H1 (cell line): Measurements from ENCODE around the gene DKKL1. TPM values are rescaled to one million over a fixed set of nuclear protein-coding genes. Genes with fewer than 3 reads are reported as not detected.
A peak's percentile ranks its signal among the peaks of the same experiment; 100 is the strongest.

Experiments
- CTCF ChIA-PET: fragments of 300-600 bp; sonication (Branson Sonifier 250); formaldehyde crosslinking; loops from one replicate; lab custom pipeline; 2021; ENCODE audit not compliant: partially characterized antibody; lab: Charles Lee
- POLR2A ChIA-PET: fragments of 300-600 bp; sonication (Branson Sonifier 250); formaldehyde crosslinking; loops from one replicate; lab custom pipeline; 2021; ENCODE audit warnings: inconsistent platforms; ENCODE audit not compliant: partially characterized antibody; lab: Charles Lee
- DNase-seq, 2 experiments: peaks; one replicate each; pipeline versions ENCODE4 v3.0.0 to v3.0.0-alpha.2; 2010 to 2022; ENCODE audit warnings: low spot score in 2 of 2, low read depth in 1 of 2, mixed read lengths in 1 of 2
- FAIRE-seq: peaks from 2 replicates; lab custom pipeline; 2011; peaks lifted over from hg19 to GRCh38; lab: Jason Lieb, UNC
- H2AFZ ChIP-seq: 2 replicates; pipeline ENCODE4 v1.8.1; 2012; ENCODE audit warnings: low read length, inconsistent platforms
- H2AK5ac ChIP-seq: 2 replicates; pipeline ENCODE4 v1.6.1; 2013; ENCODE audit warnings: low read depth, low read length
- H2BK120ac ChIP-seq: replicated peaks from 2 replicates; pipeline ENCODE3; 2013; ENCODE audit warnings: low read depth, low read length, inconsistent platforms
- H2BK12ac ChIP-seq: 2 replicates; pipeline ENCODE4 v1.6.1; 2013; ENCODE audit warnings: low read depth, low read length
- H2BK15ac ChIP-seq: 2 replicates; pipeline ENCODE4 v1.6.1; 2013; ENCODE audit warnings: low read length
- H2BK20ac ChIP-seq: 2 replicates; pipeline ENCODE4 v1.6.1; 2013; ENCODE audit warnings: low read length
- H2BK5ac ChIP-seq: 2 replicates; pipeline ENCODE4 v1.6.1; 2013; ENCODE audit warnings: low read depth, low read length
- H3K14ac ChIP-seq: 2 replicates; pipeline ENCODE4 v1.6.1; 2013; ENCODE audit warnings: inconsistent platforms; ENCODE audit not compliant: insufficient read length
- H3K18ac ChIP-seq: 2 replicates; pipeline ENCODE4 v1.6.1; 2013; ENCODE audit warnings: low read length; ENCODE audit errors: extremely low read depth
- H3K23ac ChIP-seq: 2 replicates; pipeline ENCODE4 v1.6.1; 2013; ENCODE audit warnings: inconsistent platforms; ENCODE audit not compliant: insufficient read length
- H3K23me2 ChIP-seq: 2 replicates; pipeline ENCODE4 v1.6.1; 2013; ENCODE audit warnings: low read depth, low read length
- H3K27ac ChIP-seq: 2 replicates; pipeline ENCODE4 v1.6.1; 2011; ENCODE audit warnings: low read depth, low read length, inconsistent platforms
- H3K27me3 ChIP-seq, 4 experiments: replicated peaks in 1 of 4; 1 replicate in 1 of 4; 2 replicates in 3 of 4; pipeline versions ENCODE4 v1.6.1 to v1.8.1; 2011 to 2013; ENCODE audit warnings: low read length in 3 of 4, mild to moderate bottlenecking in 3 of 4, inconsistent platforms in 2 of 4, mixed read lengths in 2 of 4, moderate library complexity in 1 of 4; ENCODE audit not compliant: control insufficient read depth in 3 of 4, insufficient read depth in 3 of 4; ENCODE audit errors: extremely low read depth in 1 of 4
- H3K36me3 ChIP-seq, 4 experiments: 2 replicates each; pipeline versions ENCODE4 v1.6.1 to v1.8.1; 2011 to 2013; ENCODE audit warnings: mild to moderate bottlenecking in 4 of 4, low read length in 3 of 4, moderate library complexity in 2 of 4, control low read depth in 1 of 4, inconsistent platforms in 1 of 4; ENCODE audit not compliant: insufficient read depth in 4 of 4, control insufficient read depth in 2 of 4
- H3K4ac ChIP-seq: replicated peaks from 2 replicates; pipeline ENCODE3; 2013; ENCODE audit warnings: low read length, low read depth, mixed read lengths, inconsistent platforms; ENCODE audit not compliant: insufficient read length
- H3K4me1 ChIP-seq, 4 experiments: replicated peaks in 1 of 4; 1 replicate in 1 of 4; 2 replicates in 3 of 4; pipeline versions ENCODE4 v1.6.1 to v1.8.1; 2011 to 2013; ENCODE audit warnings: low read length in 3 of 4, inconsistent platforms in 2 of 4, mixed read lengths in 1 of 4; ENCODE audit not compliant: insufficient read depth in 4 of 4, control insufficient read depth in 3 of 4
- H3K4me2 ChIP-seq, 2 experiments: 2 replicates each; pipeline versions ENCODE4 v1.6.1 to v1.8.1; 2011 to 2013; ENCODE audit warnings: low read depth in 2 of 2, low read length in 2 of 2, control low read depth in 1 of 2, inconsistent platforms in 1 of 2, mild to moderate bottlenecking in 1 of 2; ENCODE audit not compliant: insufficient read depth in 1 of 2
- H3K4me3 ChIP-seq, 4 experiments: fragments of 200-600, 300-600 bp in 1 of 4; sonication (generic), shearing (Covaris generic), sonication (Bioruptor Twin) in 1 of 4; 2 replicates each; pipeline versions ENCODE4 v1.5.1 to v1.8.1; 2011 to 2016; ENCODE audit warnings: low read length in 4 of 4, low read depth in 3 of 4, control low read depth in 2 of 4, inconsistent platforms in 2 of 4, mild to moderate bottlenecking in 2 of 4, mixed read lengths in 1 of 4, moderate library complexity in 1 of 4; ENCODE audit not compliant: insufficient read depth in 2 of 4; ENCODE audit errors: extremely low read depth in 1 of 4
- H3K56ac ChIP-seq: replicated peaks from 2 replicates; pipeline ENCODE3; 2013; ENCODE audit warnings: low read depth, mild to moderate bottlenecking, mixed read lengths, low read length, inconsistent platforms; ENCODE audit not compliant: insufficient read length
- H3K79me1 ChIP-seq: 2 replicates; pipeline ENCODE4 v1.6.1; 2013; ENCODE audit warnings: low read depth, low read length, control low read depth
- H3K79me2 ChIP-seq, 2 experiments: 2 replicates each; pipeline versions ENCODE4 v1.6.1 to v1.8.1; 2012 to 2013; ENCODE audit warnings: low read length in 2 of 2, mild to moderate bottlenecking in 2 of 2, inconsistent platforms in 1 of 2; ENCODE audit not compliant: insufficient read depth in 2 of 2, control insufficient read depth in 1 of 2
- H3K9ac ChIP-seq, 4 experiments: replicated peaks in 1 of 4; 1 replicate in 1 of 4; 2 replicates in 3 of 4; pipeline versions ENCODE4 v1.6.1 to v1.8.1; 2011 to 2013; ENCODE audit warnings: low read depth in 3 of 4, low read length in 3 of 4, control low read depth in 2 of 4, mild to moderate bottlenecking in 2 of 4, moderate library complexity in 2 of 4, inconsistent platforms in 1 of 4; ENCODE audit errors: extremely low read depth in 1 of 4
- H3K9me3 ChIP-seq, 2 experiments: 2 replicates each; pipeline versions ENCODE4 v1.6.1 to v1.8.1; 2012 to 2013; ENCODE audit warnings: mild to moderate bottlenecking in 2 of 2, moderate library complexity in 2 of 2, control low read depth in 1 of 2, inconsistent platforms in 1 of 2, low read depth in 1 of 2, low read length in 1 of 2, mixed read lengths in 1 of 2; ENCODE audit not compliant: insufficient read depth in 2 of 2
- H4K20me1 ChIP-seq, 2 experiments: replicated peaks in 1 of 2; 2 replicates each; pipeline versions ENCODE3 to v1.8.1; 2011 to 2013; ENCODE audit warnings: inconsistent platforms in 2 of 2, low read length in 2 of 2, mild to moderate bottlenecking in 1 of 2; ENCODE audit not compliant: insufficient read depth in 2 of 2, control insufficient read depth in 1 of 2
- H4K5ac ChIP-seq: 2 replicates; pipeline ENCODE4 v1.6.1; 2013; ENCODE audit warnings: low read length, low read depth, mixed read lengths, inconsistent platforms; ENCODE audit not compliant: insufficient read length
- H4K8ac ChIP-seq: 2 replicates; pipeline ENCODE4 v1.8.0; 2013; ENCODE audit warnings: mild to moderate bottlenecking, moderate library complexity, low read length, inconsistent platforms; ENCODE audit not compliant: insufficient read depth; ENCODE audit errors: extremely low read depth
- H4K91ac ChIP-seq: replicated peaks from 2 replicates; pipeline ENCODE3; 2013; ENCODE audit warnings: low read length, mixed read lengths, inconsistent platforms; ENCODE audit not compliant: insufficient read length
- RFX5 ChIP-seq: IDR thresholded peaks from 2 replicates; pipeline ENCODE4 v1.6.1; 2011; ENCODE audit warnings: low read depth, low read length, improper control_type of control experiment, borderline replicate concordance
- SP2 ChIP-seq: IDR thresholded peaks from 2 replicates; pipeline ENCODE4 v1.6.1; 2012; ENCODE audit warnings: mild to moderate bottlenecking, low read length, inconsistent platforms
- WGBS, 2 experiments: shearing (Covaris generic) in 1 of 2; methylation state at CpG; one replicate each; pipeline versions ENCODE4 v1.1.6 to v1.1.7; 2013 to 2015; ENCODE audit warnings: low lambda C conversion rate in 2 of 2, mixed read lengths in 2 of 2, inconsistent platforms in 1 of 2, low coverage in 1 of 2, missing lambda C conversion rate in 1 of 2; ENCODE audit not compliant: insufficient replicate concordance in 2 of 2, insufficient coverage in 1 of 2, insufficient read length in 1 of 2; ENCODE audit errors: extremely low coverage in 1 of 2, missing lambda C conversion rate in 1 of 2; 5-methylcytosine and 5-hydroxymethylcytosine counted together
- polyA plus RNA-seq, 7 experiments: library from polyadenylated mRNA; depleted of rRNA in 3 of 7; stranded (reverse) in 5 of 7; unstranded in 2 of 7; fragments of >200 nt in 5 of 7; fragments of 200-250 nt in 2 of 7; gene quantifications; 1 replicate in 5 of 7; 2 replicates in 1 of 7; 4 replicates in 1 of 7; pipeline versions ENCODE4 v1.2.1 to v1.2.3, GENCODE V29; 2011 to 2013; ENCODE audit warnings: missing spikeins in 2 of 7, mixed read lengths in 2 of 7
- total RNA-seq: library from RNA; stranded (reverse); fragmentation: NEBNext Ultra II Directional; extraction: Animal tissue kit (Norgen Biotek cat#: 25700); gene quantifications from 2 replicates; pipeline ENCODE4 v1.2.1, GENCODE V29; 2021
- TF ChIP-seq, protein P1 (sequence below): IDR thresholded peaks from 2 replicates; pipeline ENCODE4 v1.6.1; 2011; ENCODE audit warnings: low read length, improper control_type of control experiment

Gene DKKL1
- total and polyA plus RNA-seq, 2 of the 8 experiments (the other 6 are each of a cell fraction or from before 2014, with no cell fraction given): 2.6 to 6.8 TPM

- Histone ChIP-seq H3K4me3 (no peak overlapping the region), H4K8ac (no peak overlapping the region), H2BK5ac (no peak overlapping the region), H3K27me3 (peaks cover 19 to 25% (median 23%) of the 10 kb centered on the region in 4 experiments), H3K18ac (no peak overlapping the region), H4K20me1 (no peaks in the 10 kb centered on the region), H2BK15ac (peak overlapping the region; percentile 12; the same call in 1 of the 2 replicates), H3K9ac (no peak overlapping the region), H3K4me1 (peaks cover 4 to 29% (median 20%) of the 10 kb centered on the region in 4 experiments; a peak in 6 of 7 replicates), H3K9me3 (no peaks in the 10 kb centered on the region), H2BK20ac (no peak overlapping the region), H4K91ac (no peak overlapping the region), H4K5ac (no peak overlapping the region), H3K14ac (no peak overlapping the region), H3K4ac (no peak overlapping the region), H3K56ac (no peak overlapping the region), H2BK12ac (no peak overlapping the region), H3K79me1 (no peaks in the 10 kb centered on the region), H3K23ac (no peak overlapping the region), H2AK5ac (no peak overlapping the region; the same call in 1 of the 2 replicates), H2AFZ (no peak overlapping the region), H3K23me2 (peaks cover 3% of the 10 kb centered on the region; the same call in 1 of the 2 replicates), H2BK120ac (no peak overlapping the region), H3K79me2 (no peaks in the 10 kb centered on the region), H3K4me2 (no peak overlapping the region), H3K27ac (no peak overlapping the region), H3K36me3 (no peaks in the 10 kb centered on the region)
- TF ChIP-seq SP2: no peak
- TF ChIP-seq, protein P1, sequence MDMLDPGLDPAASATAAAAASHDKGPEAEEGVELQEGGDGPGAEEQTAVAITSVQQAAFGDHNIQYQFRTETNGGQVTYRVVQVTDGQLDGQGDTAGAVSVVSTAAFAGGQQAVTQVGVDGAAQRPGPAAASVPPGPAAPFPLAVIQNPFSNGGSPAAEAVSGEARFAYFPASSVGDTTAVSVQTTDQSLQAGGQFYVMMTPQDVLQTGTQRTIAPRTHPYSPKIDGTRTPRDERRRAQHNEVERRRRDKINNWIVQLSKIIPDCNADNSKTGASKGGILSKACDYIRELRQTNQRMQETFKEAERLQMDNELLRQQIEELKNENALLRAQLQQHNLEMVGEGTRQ: no peak
- no peak for TF ChIP-seq RFX5
- 78% methylated on average over 5 of the region's 5 CpGs; no CpG with 5 or more reads in 1 of the 2 experiments for WGBS, 2 experiments
- ChIA-PET CTCF (interaction anchor here (0.6 to 14.7 kb wide), 14 partner anchors 9 to 312 kb away, joined by 3 to 291 read pairs (median 5); no protein-coding TSS in a partner anchor), POLR2A (interaction anchor here (0.8 to 5.0 kb wide), 6 partner anchors 9 to 77 kb away, joined by 3 to 38 read pairs (median 3); no protein-coding TSS in a partner anchor)
- FAIRE-seq (no peak), DNase-seq (no peak)
Observed at GRCh38 chr19:49418511-49418910, 54.8 kb downstream of the DKKL1 start.
